WTC11 (cell line): ENCODE measurements around the gene ACYP1. TPM values are rescaled to one million over a fixed set of nuclear protein-coding genes. Genes with fewer than 3 reads are reported as not detected.

Experiments used
- ATAC-seq: fragments of 200-7000 bp; cut with Tn5 transposase; 2 replicates; pipeline ENCODE4 v1.10.0; 2021; ENCODE audit warnings: mild to moderate bottlenecking, moderate library complexity
- CTCF ChIA-PET: fragments of 300-600 bp; sonication (Branson Sonifier 250); formaldehyde crosslinking; loops from one replicate; lab custom pipeline; 2021; ENCODE audit warnings: antibody characterized with exemption; lab: Charles Lee
- POLR2A ChIA-PET: fragments of 350-600 bp; sonication (Branson Sonifier 250); formaldehyde crosslinking; loops from one replicate; lab custom pipeline; 2021; ENCODE audit warnings: antibody characterized with exemption; lab: Charles Lee
- DNase-seq: peaks from one replicate; pipeline ENCODE4 v3.0.0; 2021; ENCODE audit warnings: low spot score
- H3K27ac Mint-ChIP-seq: 2 replicates; pipeline ENCODE4 v1.8.0; 2021; ENCODE audit warnings: mixed read lengths
- H3K27me3 Mint-ChIP-seq: 2 replicates; pipeline ENCODE4 v1.8.0; 2021; ENCODE audit warnings: low read depth, mild to moderate bottlenecking, moderate library complexity, mixed read lengths
- H3K36me3 Mint-ChIP-seq: 2 replicates; pipeline ENCODE4 v1.8.0; 2021; ENCODE audit warnings: mixed read lengths
- H3K4me1 Mint-ChIP-seq: 2 replicates; pipeline ENCODE4 v1.8.0; 2022; ENCODE audit warnings: mixed read lengths
- H3K4me3 Mint-ChIP-seq: 2 replicates; pipeline ENCODE4 v1.8.0; 2021; ENCODE audit warnings: mild to moderate bottlenecking, moderate library complexity, mixed read lengths
- H3K9me3 Mint-ChIP-seq: 2 replicates; pipeline ENCODE4 v1.8.0; 2021; ENCODE audit warnings: mixed read lengths
- CREB1 ChIP-seq: sonication (generic); formaldehyde crosslinking; IDR thresholded peaks from 2 replicates; pipeline ENCODE4 v1.8.0; 2023; ENCODE audit warnings: mild to moderate bottlenecking, missing genetic modification reagents
- GABPB1 ChIP-seq: sonication (generic); formaldehyde crosslinking; IDR thresholded peaks from 2 replicates; pipeline ENCODE4 v1.8.1; 2023; ENCODE audit warnings: mild to moderate bottlenecking, missing genetic modification reagents
- IRF2 ChIP-seq: sonication (generic); formaldehyde crosslinking; IDR thresholded peaks from 2 replicates; pipeline ENCODE4 v1.8.0; 2022; ENCODE audit warnings: low read depth, missing genetic modification reagents, borderline replicate concordance
- NFYB ChIP-seq: sonication (generic); formaldehyde crosslinking; conservative IDR thresholded peaks from 2 replicates; pipeline ENCODE4 v1.8.0; 2022; ENCODE audit warnings: low read depth, missing genetic modification reagents
- NR1H2 ChIP-seq: sonication (generic); formaldehyde crosslinking; IDR thresholded peaks from 2 replicates; pipeline ENCODE4 v1.9.0; 2021; ENCODE audit warnings: mild to moderate bottlenecking, moderate library complexity, missing genetic modification reagents
- NR2C2 ChIP-seq: sonication (generic); formaldehyde crosslinking; IDR thresholded peaks from 2 replicates; pipeline ENCODE4 v1.8.0; 2022; ENCODE audit warnings: mild to moderate bottlenecking, missing genetic modification reagents
- RORB ChIP-seq: fragments of 250-450 bp; sonication (Bioruptor Pico); IDR thresholded peaks from 2 replicates; pipeline ENCODE4 v1.9.0; 2021; ENCODE audit warnings: mild to moderate bottlenecking
- SMAD3 ChIP-seq: sonication (generic); formaldehyde crosslinking; IDR thresholded peaks from 2 replicates; pipeline ENCODE4 v1.8.0; 2022; ENCODE audit warnings: missing genetic modification reagents, mild to moderate bottlenecking, borderline replicate concordance
- TP53 ChIP-seq: sonication (generic); formaldehyde crosslinking; IDR thresholded peaks from 2 replicates; pipeline ENCODE4 v1.8.1; 2023; ENCODE audit warnings: mild to moderate bottlenecking, missing genetic modification reagents
- ZBTB21 ChIP-seq: sonication (generic); formaldehyde crosslinking; IDR thresholded peaks from 2 replicates; pipeline ENCODE4 v1.8.1; 2023; ENCODE audit warnings: mild to moderate bottlenecking, missing genetic modification reagents, borderline replicate concordance
- ZNF232 ChIP-seq: sonication (generic); formaldehyde crosslinking; IDR thresholded peaks from 2 replicates; pipeline ENCODE4 v1.8.0; 2022; ENCODE audit warnings: mild to moderate bottlenecking, missing genetic modification reagents
- ZNF671 ChIP-seq: fragments of 250-450 bp; sonication (Bioruptor Pico); IDR thresholded peaks from 2 replicates; pipeline ENCODE4 v1.8.0; 2021; ENCODE audit warnings: mild to moderate bottlenecking
- total RNA-seq: library from RNA; stranded (reverse); gene quantifications from 3 replicates; pipeline ENCODE4 v1.2.3, GENCODE V29; 2021
- TF ChIP-seq, protein P1 (sequence below): sonication (generic); formaldehyde crosslinking; IDR thresholded peaks from 2 replicates; pipeline ENCODE4 v1.8.1; 2022; ENCODE audit warnings: low read depth, mild to moderate bottlenecking, moderate library complexity, missing genetic modification reagents, borderline replicate concordance
- TF ChIP-seq, protein P2 (sequence below): fragments of 250-450 bp; sonication (Bioruptor Pico); IDR thresholded peaks from 2 replicates; pipeline ENCODE4 v1.9.0; 2021; ENCODE audit warnings: mild to moderate bottlenecking
- TF ChIP-seq, protein P3 (sequence below): sonication (generic); formaldehyde crosslinking; conservative IDR thresholded peaks from 2 replicates; pipeline ENCODE4 v1.8.1; 2022; ENCODE audit warnings: mild to moderate bottlenecking, missing genetic modification reagents
- TF ChIP-seq, protein P4 (sequence below): sonication (generic); formaldehyde crosslinking; IDR thresholded peaks from 2 replicates; pipeline ENCODE4 v1.8.1; 2023; ENCODE audit warnings: mild to moderate bottlenecking, missing genetic modification reagents
- TF ChIP-seq, protein P5 (sequence below): sonication (generic); formaldehyde crosslinking; IDR thresholded peaks from 2 replicates; pipeline ENCODE4 v1.8.1; 2023; ENCODE audit warnings: mild to moderate bottlenecking, missing genetic modification reagents, borderline replicate concordance
- TF ChIP-seq, protein P6 (sequence below): sonication (generic); formaldehyde crosslinking; conservative IDR thresholded peaks from 2 replicates; pipeline ENCODE4 v1.8.1; 2023; ENCODE audit warnings: mild to moderate bottlenecking, low read depth, missing genetic modification reagents, moderate library complexity

ACYP1 gene
- total RNA-seq, 1 experiment from 2014 or later = 26.6 TPM

DNA sequence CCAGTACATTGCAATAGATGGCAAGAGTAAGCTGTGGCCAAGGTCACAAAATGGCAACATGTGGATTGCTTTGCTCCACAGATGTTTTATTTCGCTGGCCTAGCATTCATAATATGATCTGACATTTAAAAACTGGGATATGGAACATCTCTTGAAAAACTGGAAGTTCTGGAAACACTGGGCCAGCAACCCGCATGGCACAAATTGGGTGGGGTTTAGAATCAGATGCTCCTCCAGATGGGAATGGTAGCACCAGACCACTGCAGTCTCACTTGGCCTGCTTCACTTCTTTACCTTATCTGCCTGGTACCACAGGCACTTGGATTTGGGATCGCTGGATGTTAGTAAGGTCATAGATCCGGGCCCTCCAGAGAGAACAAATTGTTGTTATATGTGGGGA, 15.7 kb upstream of the ACYP1 start:
- ChIA-PET CTCF (interaction anchor here (0.7 to 0.9 kb wide), 2 partner anchors 9 to 219 kb away, joined by 3 read pairs; no protein-coding TSS in a partner anchor), POLR2A (interaction anchor here (0.6 kb wide), 1 partner anchor 447 kb away, joined by 4 read pairs; no protein-coding TSS in a partner anchor)
- DNase-seq (no peak), ATAC-seq (no peak)
- no peaks in the 10 kb centered on the region for H3K9me3 Mint-ChIP-seq
- no peak overlapping the region for H3K4me3 Mint-ChIP-seq
- no peaks in the 10 kb centered on the region for H3K4me1 Mint-ChIP-seq
- peaks cover 6% of the 10 kb centered on the region for H3K36me3 Mint-ChIP-seq
- no peak for TF ChIP-seq NR2C2
- TF ChIP-seq IRF2 (CRISPR knock-in tag) = no peak
- TF ChIP-seq TP53 (CRISPR knock-in tag) = no peak
- H3K27ac Mint-ChIP-seq = no peak overlapping the region
- no peaks in the 10 kb centered on the region for H3K27me3 Mint-ChIP-seq

DNA sequence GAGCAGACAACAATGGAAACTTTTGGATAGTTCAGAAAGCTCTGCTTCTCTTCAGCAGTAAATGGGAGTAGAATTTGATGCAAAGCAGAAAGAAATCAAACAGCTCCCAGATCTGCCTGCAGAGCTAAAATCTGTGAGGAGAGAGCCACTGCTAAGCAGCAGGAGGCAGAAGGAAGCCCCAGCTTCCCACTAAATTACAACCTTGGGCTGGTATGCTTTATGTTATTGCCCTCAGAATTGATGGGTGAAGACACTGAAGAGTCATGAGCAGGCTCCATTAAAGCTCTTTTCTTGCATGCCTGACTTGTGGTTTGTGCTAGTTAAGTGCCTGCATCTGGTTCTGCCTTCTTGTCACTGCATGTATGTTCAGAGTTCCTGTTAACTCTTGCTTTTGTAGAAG, 14.0 kb upstream of the ACYP1 start:
- POLR2A ChIA-PET = no interaction called here
- Mint-ChIP-seq H3K27ac (no peak overlapping the region), H3K4me1 (no peaks in the 10 kb centered on the region), H3K36me3 (no peaks in the 10 kb centered on the region), H3K9me3 (no peaks in the 10 kb centered on the region), H3K27me3 (no peaks in the 10 kb centered on the region), H3K4me3 (no peak overlapping the region)
- DNase-seq = no peak
- no peak for ATAC-seq
- TF ChIP-seq, protein P1, sequence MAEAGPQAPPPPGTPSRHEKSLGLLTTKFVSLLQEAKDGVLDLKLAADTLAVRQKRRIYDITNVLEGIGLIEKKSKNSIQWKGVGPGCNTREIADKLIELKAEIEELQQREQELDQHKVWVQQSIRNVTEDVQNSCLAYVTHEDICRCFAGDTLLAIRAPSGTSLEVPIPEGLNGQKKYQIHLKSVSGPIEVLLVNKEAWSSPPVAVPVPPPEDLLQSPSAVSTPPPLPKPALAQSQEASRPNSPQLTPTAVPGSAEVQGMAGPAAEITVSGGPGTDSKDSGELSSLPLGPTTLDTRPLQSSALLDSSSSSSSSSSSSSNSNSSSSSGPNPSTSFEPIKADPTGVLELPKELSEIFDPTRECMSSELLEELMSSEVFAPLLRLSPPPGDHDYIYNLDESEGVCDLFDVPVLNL (CRISPR knock-in tag) = no peak
- no peak for TF ChIP-seq NR1H2 (CRISPR knock-in tag)
- TF ChIP-seq, protein P2, sequence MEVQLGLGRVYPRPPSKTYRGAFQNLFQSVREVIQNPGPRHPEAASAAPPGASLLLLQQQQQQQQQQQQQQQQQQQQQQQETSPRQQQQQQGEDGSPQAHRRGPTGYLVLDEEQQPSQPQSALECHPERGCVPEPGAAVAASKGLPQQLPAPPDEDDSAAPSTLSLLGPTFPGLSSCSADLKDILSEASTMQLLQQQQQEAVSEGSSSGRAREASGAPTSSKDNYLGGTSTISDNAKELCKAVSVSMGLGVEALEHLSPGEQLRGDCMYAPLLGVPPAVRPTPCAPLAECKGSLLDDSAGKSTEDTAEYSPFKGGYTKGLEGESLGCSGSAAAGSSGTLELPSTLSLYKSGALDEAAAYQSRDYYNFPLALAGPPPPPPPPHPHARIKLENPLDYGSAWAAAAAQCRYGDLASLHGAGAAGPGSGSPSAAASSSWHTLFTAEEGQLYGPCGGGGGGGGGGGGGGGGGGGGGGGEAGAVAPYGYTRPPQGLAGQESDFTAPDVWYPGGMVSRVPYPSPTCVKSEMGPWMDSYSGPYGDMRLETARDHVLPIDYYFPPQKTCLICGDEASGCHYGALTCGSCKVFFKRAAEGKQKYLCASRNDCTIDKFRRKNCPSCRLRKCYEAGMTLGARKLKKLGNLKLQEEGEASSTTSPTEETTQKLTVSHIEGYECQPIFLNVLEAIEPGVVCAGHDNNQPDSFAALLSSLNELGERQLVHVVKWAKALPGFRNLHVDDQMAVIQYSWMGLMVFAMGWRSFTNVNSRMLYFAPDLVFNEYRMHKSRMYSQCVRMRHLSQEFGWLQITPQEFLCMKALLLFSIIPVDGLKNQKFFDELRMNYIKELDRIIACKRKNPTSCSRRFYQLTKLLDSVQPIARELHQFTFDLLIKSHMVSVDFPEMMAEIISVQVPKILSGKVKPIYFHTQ (CRISPR knock-in tag) = no peak
- no peak for TF ChIP-seq IRF2 (CRISPR knock-in tag)
- no peak for TF ChIP-seq NFYB (CRISPR knock-in tag)
- no peak for TF ChIP-seq ZBTB21
- TF ChIP-seq, protein P3, sequence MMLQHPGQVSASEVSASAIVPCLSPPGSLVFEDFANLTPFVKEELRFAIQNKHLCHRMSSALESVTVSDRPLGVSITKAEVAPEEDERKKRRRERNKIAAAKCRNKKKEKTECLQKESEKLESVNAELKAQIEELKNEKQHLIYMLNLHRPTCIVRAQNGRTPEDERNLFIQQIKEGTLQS (CRISPR knock-in tag) = no peak
- no peak for TF ChIP-seq RORB (CRISPR knock-in tag)
- no peak for TF ChIP-seq ZNF232
- no peak for TF ChIP-seq ZNF671 (CRISPR knock-in tag)
- CTCF ChIA-PET = interaction anchor here (1.1 to 1.4 kb wide), 2 partner anchors 11 to 172 kb away, joined by 4 read pairs; no protein-coding TSS in a partner anchor

DNA sequence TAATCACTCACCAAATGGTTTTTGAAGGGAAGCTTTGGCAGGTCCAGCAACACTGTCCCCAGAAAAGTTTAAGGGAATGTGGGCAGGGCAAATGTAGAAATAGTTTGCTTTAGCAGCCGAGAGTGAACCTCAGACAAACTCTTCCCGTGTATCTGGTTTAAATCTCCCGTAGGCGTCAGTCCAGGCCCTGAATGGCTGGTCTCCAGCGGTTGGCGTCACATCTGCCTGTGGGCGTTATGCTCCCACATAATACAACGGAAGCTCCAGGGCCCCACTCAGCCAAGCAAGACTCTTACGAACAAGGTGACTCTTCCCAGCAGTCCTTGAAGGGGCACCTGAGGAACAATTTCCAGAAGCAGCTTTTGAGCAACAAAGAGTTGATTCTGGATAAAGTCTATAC, 6.6 kb upstream of the ACYP1 start:
- Mint-ChIP-seq H3K27ac (no peak overlapping the region), H3K36me3 (no peaks in the 10 kb centered on the region), H3K4me1 (peaks cover 10% of the 10 kb centered on the region), H3K4me3 (no peak overlapping the region), H3K9me3 (no peaks in the 10 kb centered on the region), H3K27me3 (no peaks in the 10 kb centered on the region)
- ChIA-PET CTCF (interaction anchor here (0.9 to 1.8 kb wide), 6 partner anchors 18 to 418 kb away, joined by 3 to 17 read pairs (median 3); no protein-coding TSS in a partner anchor), POLR2A (no interaction called here)
- no peak for DNase-seq
- no peak for ATAC-seq
- TF ChIP-seq GABPB1 (CRISPR knock-in tag) (no peak), RORB (CRISPR knock-in tag) (no peak), CREB1 (CRISPR knock-in tag) (no peak), SMAD3 (no peak)
- TF ChIP-seq, protein P4, sequence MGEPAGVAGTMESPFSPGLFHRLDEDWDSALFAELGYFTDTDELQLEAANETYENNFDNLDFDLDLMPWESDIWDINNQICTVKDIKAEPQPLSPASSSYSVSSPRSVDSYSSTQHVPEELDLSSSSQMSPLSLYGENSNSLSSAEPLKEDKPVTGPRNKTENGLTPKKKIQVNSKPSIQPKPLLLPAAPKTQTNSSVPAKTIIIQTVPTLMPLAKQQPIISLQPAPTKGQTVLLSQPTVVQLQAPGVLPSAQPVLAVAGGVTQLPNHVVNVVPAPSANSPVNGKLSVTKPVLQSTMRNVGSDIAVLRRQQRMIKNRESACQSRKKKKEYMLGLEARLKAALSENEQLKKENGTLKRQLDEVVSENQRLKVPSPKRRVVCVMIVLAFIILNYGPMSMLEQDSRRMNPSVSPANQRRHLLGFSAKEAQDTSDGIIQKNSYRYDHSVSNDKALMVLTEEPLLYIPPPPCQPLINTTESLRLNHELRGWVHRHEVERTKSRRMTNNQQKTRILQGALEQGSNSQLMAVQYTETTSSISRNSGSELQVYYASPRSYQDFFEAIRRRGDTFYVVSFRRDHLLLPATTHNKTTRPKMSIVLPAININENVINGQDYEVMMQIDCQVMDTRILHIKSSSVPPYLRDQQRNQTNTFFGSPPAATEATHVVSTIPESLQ = no peak
- TF ChIP-seq, protein P5, sequence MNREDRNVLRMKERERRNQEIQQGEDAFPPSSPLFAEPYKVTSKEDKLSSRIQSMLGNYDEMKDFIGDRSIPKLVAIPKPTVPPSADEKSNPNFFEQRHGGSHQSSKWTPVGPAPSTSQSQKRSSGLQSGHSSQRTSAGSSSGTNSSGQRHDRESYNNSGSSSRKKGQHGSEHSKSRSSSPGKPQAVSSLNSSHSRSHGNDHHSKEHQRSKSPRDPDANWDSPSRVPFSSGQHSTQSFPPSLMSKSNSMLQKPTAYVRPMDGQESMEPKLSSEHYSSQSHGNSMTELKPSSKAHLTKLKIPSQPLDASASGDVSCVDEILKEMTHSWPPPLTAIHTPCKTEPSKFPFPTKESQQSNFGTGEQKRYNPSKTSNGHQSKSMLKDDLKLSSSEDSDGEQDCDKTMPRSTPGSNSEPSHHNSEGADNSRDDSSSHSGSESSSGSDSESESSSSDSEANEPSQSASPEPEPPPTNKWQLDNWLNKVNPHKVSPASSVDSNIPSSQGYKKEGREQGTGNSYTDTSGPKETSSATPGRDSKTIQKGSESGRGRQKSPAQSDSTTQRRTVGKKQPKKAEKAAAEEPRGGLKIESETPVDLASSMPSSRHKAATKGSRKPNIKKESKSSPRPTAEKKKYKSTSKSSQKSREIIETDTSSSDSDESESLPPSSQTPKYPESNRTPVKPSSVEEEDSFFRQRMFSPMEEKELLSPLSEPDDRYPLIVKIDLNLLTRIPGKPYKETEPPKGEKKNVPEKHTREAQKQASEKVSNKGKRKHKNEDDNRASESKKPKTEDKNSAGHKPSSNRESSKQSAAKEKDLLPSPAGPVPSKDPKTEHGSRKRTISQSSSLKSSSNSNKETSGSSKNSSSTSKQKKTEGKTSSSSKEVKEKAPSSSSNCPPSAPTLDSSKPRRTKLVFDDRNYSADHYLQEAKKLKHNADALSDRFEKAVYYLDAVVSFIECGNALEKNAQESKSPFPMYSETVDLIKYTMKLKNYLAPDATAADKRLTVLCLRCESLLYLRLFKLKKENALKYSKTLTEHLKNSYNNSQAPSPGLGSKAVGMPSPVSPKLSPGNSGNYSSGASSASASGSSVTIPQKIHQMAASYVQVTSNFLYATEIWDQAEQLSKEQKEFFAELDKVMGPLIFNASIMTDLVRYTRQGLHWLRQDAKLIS = no peak
- TF ChIP-seq, protein P6, sequence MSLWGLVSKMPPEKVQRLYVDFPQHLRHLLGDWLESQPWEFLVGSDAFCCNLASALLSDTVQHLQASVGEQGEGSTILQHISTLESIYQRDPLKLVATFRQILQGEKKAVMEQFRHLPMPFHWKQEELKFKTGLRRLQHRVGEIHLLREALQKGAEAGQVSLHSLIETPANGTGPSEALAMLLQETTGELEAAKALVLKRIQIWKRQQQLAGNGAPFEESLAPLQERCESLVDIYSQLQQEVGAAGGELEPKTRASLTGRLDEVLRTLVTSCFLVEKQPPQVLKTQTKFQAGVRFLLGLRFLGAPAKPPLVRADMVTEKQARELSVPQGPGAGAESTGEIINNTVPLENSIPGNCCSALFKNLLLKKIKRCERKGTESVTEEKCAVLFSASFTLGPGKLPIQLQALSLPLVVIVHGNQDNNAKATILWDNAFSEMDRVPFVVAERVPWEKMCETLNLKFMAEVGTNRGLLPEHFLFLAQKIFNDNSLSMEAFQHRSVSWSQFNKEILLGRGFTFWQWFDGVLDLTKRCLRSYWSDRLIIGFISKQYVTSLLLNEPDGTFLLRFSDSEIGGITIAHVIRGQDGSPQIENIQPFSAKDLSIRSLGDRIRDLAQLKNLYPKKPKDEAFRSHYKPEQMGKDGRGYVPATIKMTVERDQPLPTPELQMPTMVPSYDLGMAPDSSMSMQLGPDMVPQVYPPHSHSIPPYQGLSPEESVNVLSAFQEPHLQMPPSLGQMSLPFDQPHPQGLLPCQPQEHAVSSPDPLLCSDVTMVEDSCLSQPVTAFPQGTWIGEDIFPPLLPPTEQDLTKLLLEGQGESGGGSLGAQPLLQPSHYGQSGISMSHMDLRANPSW (CRISPR knock-in tag) = no peak
